Right ventricle myocardium superior (tissue), 1 donor: ENCODE data around the gene CD200. TPM values are rescaled to one million over a fixed set of nuclear protein-coding genes. Genes with fewer than 3 reads are reported as not detected.

Experiments
- ATAC-seq: fragments of 200-7000 bp; cut with Tn5 transposase; one replicate; pipeline ENCODE4 v1.9.1; 2020; ENCODE audit warnings: mild to moderate bottlenecking; ENCODE audit not compliant: poor library complexity
- DNase-seq: peaks from one replicate; pipeline ENCODE4 v3.0.0-alpha.2; 2020
- intact Hi-C: fragments of 100-400 bp; cut with DNase I; formaldehyde crosslinking; loops from one replicate; pipeline ENCODE4 v1.11.2; 2022
- long read RNA-seq: library from polyadenylated mRNA; unstranded; transcript quantifications from one replicate; pipeline ENCODE4 v2.0.0, GENCODE V29; 2021
- total RNA-seq: library from RNA; stranded (reverse); fragmentation: NEBNext Ultra II Directional; extraction: Animal tissue kit (Norgen Biotek cat#: 25700); gene quantifications from one replicate; pipeline ENCODE4 v1.2.1, GENCODE V29; 2021
- donor health status: DM: no; HTN: yes; CAD: no; lungs with severe emphysema.

Gene CD200
- total RNA-seq: 0.91 TPM
- long read RNA-seq, partial matches to known transcripts: 0 of 2 reads
- long read RNA-seq, other reads (novel, unspliced or antisense): 1 of 2 reads

GRCh38 chr3:112333002-112333380 is at the start of gene CD200:
CD200 (plus strand) TSS chr3:112333156; CDS start chr3:112333213, 57 bp downstream.
- peak; percentile 71 for DNase-seq
- ATAC-seq: peak; percentile 82
- intact Hi-C loops: no loop called here

GRCh38 chr3:112289011-112289410 is 43.9 kb upstream of the CD200 start:
- no peak for ATAC-seq

GRCh38 chr3:112293368-112294321 is 39.3 kb upstream of the CD200 start, which contains the start of gene SLC9C1:
SLC9C1 (minus strand) TSS chr3:112294216; CDS start chr3:112286791, 7,425 bp downstream.
- ATAC-seq: peak; percentile 94
- intact Hi-C loops: loop anchor here (5.0 kb wide), 1 partner anchor 224 kb away; no protein-coding TSS in a partner anchor
- DNase-seq: no peak

More at GRCh38 chr3:112289011-112289410, 43.9 kb upstream of the CD200 start:
- DNase-seq: no peak
- intact Hi-C loops: no loop called here

GRCh38 chr3:112297714-112298113 is 35.2 kb upstream of the CD200 start:
- DNase-seq (no peak), ATAC-seq (no peak)
- intact Hi-C loops: no loop called here

GRCh38 chr3:112298781-112299180 is 34.2 kb upstream of the CD200 start:
- intact Hi-C loops: no loop called here

GRCh38 chr3:112302150-112302830 is 30.7 kb upstream of the CD200 start:
- ATAC-seq (no peak), DNase-seq (no peak)
- intact Hi-C loops: no loop called here

More at GRCh38 chr3:112298781-112299180, 34.2 kb upstream of the CD200 start:
- no peak for ATAC-seq
- DNase-seq: no peak

GRCh38 chr3:112302881-112303763 is 29.8 kb upstream of the CD200 start:
- DNase-seq: no peak
- intact Hi-C loops: no loop called here
- ATAC-seq: peak; percentile 29

GRCh38 chr3:112303764-112304325 is 29.1 kb upstream of the CD200 start:
- DNase-seq: no peak
- peak; percentile 70 for ATAC-seq
- intact Hi-C loops: no loop called here

GRCh38 chr3:112304611-112305010 is 28.3 kb upstream of the CD200 start:
- intact Hi-C loops: no loop called here
- ATAC-seq: no peak
- DNase-seq: no peak

GRCh38 chr3:112306825-112307224 is 26.1 kb upstream of the CD200 start:
- DNase-seq (no peak), ATAC-seq (no peak)
- intact Hi-C loops: no loop called here

- no peak for DNase-seq
- intact Hi-C loops: no loop called here
- ATAC-seq: no peak
Measured at GRCh38 chr3:112307557-112307956, 25.4 kb upstream of the CD200 start.

GRCh38 chr3:112308151-112308911 is 24.6 kb upstream of the CD200 start:
- ATAC-seq: no peak
- intact Hi-C loops: no loop called here
- DNase-seq: no peak

- intact Hi-C loops: no loop called here
Measured at GRCh38 chr3:112314649-112315048, 18.3 kb upstream of the CD200 start.

GRCh38 chr3:112315791-112316190 is 17.2 kb upstream of the CD200 start:
- DNase-seq (no peak), ATAC-seq (no peak)
- intact Hi-C loops: no loop called here

More at GRCh38 chr3:112314649-112315048, 18.3 kb upstream of the CD200 start:
- ATAC-seq: no peak
- DNase-seq: no peak

GRCh38 chr3:112319516-112320276 is 13.3 kb upstream of the CD200 start:
- intact Hi-C loops: loop anchor here (10.0 kb wide), 1 partner anchor 195 kb away; no protein-coding TSS in a partner anchor
- no peak for ATAC-seq

GRCh38 chr3:112320691-112321090 is 12.3 kb upstream of the CD200 start:
- ATAC-seq: no peak
- DNase-seq: no peak
- intact Hi-C loops: loop anchor here (10.0 kb wide), 1 partner anchor 194 kb away; no protein-coding TSS in a partner anchor

More at GRCh38 chr3:112319516-112320276, 13.3 kb upstream of the CD200 start:
- no peak for DNase-seq
